ENCODE measurements around the gene FLII.
A peak's percentile ranks its signal among the peaks of the same experiment; 100 is the strongest.
"Not testable (repeated sequence)": the region's sequence is repeated elsewhere in the genome, so short reads cannot be mapped to it uniquely, and the experiment has no call there.

FLII gene

GRCh38 chr17:18258356-18259038, at the start of gene FLII:
Gene FLII, minus strand, starts transcription at chr17:18258738. Its CDS starts 48 bp downstream, at chr17:18258690.
- no peak for DNase-seq

- not testable (repeated sequence) for DNase-seq
Observed at GRCh38 chr17:18303206-18303605, 44.7 kb upstream of the FLII start.

DNA sequence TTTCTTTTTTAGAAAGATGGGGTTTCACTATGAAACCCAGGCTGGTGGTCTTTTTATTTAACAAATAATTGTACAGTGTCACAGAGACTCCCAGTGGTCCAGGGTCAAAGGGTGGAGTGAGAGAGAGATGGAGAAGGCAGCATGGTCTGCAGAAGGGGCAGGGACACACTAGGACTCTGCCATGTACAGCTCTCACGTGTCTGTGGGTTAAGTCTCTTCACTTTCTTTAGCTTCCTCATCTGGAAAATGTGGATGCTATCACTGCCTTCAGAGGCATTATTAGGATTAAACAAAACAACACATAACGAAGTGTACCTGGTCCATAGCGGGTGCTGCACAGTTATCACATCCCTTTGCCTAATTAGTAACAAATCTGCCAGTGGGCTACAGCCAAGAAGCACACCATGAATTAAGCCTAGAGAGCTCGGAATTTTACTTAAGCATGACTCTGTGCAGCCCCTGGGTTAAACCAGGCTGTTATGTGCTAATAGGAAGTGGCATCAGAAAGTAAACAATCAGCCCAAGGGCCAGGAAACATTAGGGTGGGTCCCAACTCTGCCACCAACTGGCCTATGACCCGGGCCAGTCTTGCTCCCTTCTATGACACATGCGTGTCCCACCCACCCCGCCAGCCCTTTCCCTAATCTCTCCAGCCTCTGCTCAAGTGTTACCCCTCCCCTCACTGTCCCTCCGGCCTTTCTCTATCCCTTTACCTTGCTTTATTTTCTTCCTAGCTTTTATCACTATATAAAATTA, 42.4 kb upstream of the FLII start:
- no peak for DNase-seq

GRCh38 chr17:18298061-18298460, 39.5 kb upstream of the FLII start:
- not testable (repeated sequence) for DNase-seq

- no peak for DNase-seq
Observed at GRCh38 chr17:18291718-18292540, 33.4 kb upstream of the FLII start.

DNA sequence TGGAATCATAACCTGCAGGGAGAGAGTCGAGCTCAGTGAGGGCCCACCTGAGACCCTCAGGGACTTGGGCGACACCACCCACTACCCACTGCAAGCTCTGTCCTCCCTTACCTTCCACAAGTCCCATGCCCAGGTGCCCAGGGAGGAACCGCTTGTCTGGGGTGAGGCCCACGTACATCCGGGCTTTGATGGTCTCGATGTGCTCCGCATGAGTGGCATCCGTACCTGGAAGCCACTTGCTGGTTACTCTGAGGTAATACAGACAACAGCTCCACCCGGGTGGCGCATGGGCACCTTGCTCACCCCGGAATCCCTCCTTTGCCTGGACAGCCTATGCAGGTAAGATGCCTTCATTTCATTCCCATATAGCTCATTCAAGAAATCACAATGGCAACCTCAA, 26.8 kb upstream of the FLII start:
- DNase-seq: no peak

DNA sequence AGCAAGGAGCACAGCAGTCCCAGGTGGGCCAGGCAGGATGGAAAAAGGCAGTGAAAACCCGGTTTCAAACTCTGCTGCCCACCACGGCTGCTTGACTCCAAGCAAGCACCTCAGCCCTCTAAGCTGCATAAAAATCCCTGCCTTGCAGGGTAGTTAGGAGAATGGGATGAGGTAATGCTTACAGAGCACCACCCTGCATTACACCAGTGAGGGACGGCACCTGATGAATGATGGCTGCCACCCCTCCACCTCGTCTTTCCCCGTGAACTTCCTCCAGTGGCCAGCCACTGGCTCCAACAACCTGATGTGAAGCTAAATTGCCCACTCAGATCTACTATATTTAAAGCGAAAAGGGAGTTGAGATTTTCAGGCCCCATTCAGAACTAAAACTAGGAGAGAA, 23.2 kb upstream of the FLII start:
- DNase-seq: no peak

DNA sequence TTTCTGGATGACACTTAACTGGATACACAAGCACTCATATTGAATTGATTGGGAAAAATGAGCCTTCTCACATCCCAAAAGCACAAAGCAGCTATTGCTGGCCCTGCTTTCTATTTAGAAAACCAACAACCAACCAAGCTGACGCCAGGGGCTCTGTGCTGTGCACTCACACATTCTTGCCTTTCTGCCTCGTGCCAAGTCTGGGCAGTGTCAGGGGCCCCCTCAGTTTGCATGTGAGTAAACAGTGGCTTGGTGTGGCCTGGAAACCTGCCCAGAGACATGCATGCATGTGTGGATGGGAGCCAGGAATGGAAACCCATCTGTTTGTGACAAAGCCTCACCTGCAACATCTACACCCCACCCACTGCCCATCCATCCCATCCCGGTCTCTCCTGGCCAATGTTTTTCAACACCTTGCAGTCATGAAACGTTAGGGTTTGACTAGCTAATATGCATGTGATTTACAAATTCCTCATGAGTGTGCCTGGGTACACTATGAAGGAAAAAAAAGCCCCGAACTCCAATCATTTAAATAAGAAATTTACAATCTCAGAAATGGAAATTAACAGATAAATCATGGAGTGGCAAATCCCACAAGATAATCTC, 22.3 kb upstream of the FLII start:
- DNase-seq: no peak

- no peak for DNase-seq
Observed at GRCh38 chr17:18280249-18280648, 21.7 kb upstream of the FLII start.

DNA sequence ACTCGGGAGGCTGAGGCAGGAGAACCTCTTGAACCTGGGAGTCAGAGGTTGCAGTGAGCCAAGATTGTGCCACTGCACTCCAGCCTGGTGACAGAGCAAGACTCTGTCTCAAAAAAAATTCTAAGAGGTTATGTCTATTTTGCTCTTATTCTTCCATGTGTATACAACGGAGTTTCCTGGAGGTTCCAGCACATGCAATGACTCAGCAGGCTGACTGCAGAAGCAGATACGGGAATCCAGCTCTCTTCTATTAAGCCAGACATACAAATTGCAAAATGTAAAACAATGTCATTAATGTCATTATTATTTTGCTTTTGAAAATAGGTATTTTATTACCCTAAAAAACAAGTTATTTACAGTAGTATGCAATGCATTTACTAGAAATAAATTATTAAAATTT, 20.3 kb upstream of the FLII start:
- DNase-seq: no peak

DNA sequence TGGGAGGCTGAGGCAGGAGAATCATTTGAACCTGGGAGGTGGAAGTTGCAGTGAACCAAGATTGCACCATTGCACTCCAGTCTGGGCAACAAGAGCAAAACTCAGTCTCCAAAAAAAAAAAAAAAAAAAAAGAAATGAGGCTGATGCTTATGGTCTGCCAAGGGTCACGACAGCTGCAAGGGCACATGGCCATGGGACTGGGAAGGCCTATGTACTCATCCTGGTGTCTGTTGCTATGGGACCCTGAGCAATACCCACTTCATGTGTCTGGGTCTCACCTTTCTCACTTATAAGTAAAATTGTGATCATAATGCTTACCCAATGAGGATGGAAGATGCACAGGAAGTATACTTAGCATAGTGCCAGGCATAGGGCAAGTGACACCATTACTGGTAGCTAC, 18.5 kb upstream of the FLII start:
- DNase-seq: no peak

DNA sequence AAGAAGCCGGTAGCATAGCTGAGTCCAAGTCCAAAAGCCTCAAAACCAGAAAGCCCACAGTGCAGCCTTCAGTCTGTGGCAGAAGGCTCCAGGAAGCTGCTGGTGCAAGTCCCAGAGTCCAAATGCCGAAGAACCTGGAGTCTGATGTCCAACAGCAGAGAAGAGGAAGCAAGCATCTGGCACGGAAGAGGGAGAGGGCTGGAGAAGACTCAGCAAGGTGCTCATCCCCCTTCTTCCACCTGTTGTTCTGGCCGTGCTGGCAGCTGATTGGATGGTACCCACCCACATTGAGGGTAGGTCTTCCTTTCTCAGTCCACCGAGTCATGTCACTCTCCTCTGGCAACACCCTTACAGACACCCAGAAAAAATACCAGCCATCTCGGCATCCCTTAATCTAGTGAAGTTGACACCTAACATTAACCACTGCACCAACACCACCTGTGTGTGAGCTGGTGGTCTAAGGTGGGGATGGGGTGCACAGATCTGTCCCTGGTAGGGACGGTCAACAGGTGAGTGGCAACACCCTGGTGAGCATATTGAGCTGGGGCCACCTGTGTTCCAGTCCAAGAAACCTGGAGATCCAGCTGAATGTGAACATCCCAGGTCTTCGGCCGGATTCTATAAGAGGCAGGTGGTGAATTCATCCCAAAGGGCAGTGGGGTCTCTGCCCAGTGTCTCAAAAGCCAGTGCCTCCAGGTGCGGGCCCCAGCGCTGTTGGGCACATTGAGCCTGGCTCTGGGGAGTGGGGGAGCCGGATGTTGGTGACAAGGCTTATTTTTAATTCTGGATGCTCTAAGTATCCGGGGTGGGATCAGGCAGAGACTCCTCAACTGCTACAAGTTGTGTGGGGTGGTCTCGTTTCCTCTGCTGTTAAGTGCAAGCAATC, 11.8 kb upstream of the FLII start:
- no peak for DNase-seq

- no peak for DNase-seq
Observed at GRCh38 chr17:18267927-18268711, 9.6 kb upstream of the FLII start.

GRCh38 chr17:18267366-18267765, 8.8 kb upstream of the FLII start:
- DNase-seq: no peak

GRCh38 chr17:18263885-18264682, 5.5 kb upstream of the FLII start:
- no peak for DNase-seq

DNA sequence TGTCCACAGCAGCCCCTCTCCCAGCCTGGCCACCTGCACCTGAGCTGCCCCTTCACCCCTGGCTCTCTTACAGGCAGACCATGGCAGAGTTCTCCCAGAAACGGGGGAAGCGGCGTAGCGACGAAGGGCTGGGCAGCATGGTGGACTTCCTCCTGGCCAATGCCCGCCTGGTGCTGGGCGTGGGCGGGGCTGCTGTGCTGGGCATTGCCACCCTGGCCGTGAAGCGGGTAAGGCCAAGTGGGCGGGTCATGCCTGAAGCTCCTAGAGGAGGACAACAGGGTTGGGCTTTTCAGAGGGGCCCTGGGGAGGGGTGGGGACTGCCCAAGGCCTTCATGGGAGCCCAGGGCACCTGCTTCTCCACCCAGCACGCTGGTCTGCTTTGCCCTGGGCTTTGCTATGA, 4.1 kb upstream of the FLII start:
- DNase-seq: no peak

- no peak for DNase-seq
Observed at GRCh38 chr17:18262111-18262510, 3.6 kb upstream of the FLII start.

- no peak for DNase-seq
Observed at GRCh38 chr17:18261659-18262058, 3.1 kb upstream of the FLII start.

DNA sequence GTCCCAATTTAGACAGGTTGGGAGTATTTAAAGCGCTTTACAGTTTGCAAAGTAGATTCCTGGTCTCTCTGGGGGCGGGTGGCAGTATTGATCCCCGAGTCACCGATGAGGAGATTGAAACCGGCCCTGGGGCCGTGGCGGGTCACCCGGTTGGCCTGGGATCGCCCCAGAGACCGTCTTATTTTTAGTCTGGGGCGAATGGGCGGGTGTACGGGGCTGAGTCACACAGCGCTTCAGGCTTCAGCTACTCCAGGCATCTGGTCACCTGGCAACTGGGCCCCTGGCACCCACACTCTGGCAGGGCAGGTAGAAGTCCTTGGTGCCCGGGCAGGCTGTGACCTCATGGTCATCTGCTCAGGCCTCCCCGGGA, 2.6 kb upstream of the FLII start:
- no peak for DNase-seq

DNA sequence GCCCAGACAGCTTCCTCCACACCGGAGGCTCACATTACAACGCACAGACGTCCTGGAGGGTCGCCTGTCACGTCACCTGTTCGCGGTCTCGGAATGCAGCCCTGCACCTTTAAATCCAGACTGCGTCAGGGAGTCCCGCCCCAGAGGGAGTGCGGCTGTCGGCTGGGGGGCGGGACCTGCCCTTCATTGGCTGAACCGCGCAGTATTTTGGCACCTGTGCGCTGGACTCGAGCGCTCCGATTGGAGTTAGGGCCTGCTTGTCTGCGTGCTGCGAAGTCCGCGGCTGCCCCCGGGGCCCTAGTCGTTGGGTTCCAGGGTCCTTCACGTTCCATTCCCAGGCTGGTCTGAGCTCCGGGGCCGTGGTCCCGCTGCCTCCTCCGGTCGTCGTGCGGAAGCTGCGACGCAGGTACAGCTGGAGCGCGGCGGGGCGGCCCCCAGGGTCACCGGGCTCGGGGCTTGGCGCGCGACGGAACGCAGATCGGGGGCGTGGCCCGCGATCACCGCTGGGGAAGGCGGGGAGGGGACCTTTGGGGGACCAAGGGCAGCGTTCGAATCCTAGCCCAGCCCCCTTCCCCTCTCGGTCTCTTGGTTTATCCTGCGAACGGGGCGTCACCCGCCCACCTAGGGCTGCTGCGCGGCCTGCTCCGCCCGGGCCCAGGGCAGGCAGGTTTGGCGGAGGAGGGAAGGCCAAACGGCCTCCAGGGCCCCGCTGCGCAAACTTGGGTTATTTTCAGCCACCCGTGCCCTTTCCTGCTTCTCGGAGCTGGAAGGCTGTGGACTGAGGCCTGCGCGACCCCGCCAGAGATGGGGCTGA, 2.0 kb upstream of the FLII start, which contains the start of gene MIEF2:
Gene MIEF2, plus strand, starts transcription at position 331 of the 814 bp plus-strand sequence. CDS start 2,059 bp downstream, outside the sequence.
- DNase-seq: peak; percentile 76
